ENCODE measurements around the gene ADGRF4. TPM values are rescaled to one million over a fixed set of nuclear protein-coding genes. Genes with fewer than 3 reads are reported as not detected.

Gene ADGRF4
- total RNA-seq, 1 experiment from 2014 or later, result 0.10 TPM

GRCh38 chr6:47665112-47665511 is 33.3 kb upstream of the ADGRF4 start:
- Histone ChIP-seq H3K27ac (ENCODE audit: low read length) (no peak overlapping the region), H3K4me1 (ENCODE audit: control insufficient read depth, insufficient read depth, low read length) (no peaks in the 10 kb centered on the region), H3K9me3 (ENCODE audit: control insufficient read depth, insufficient read depth, low read depth, low read length) (no peaks in the 10 kb centered on the region), H3K36me3 (ENCODE audit: control insufficient read depth, insufficient read depth, low read length) (no peaks in the 10 kb centered on the region), H3K4me3 (ENCODE audit: low read depth in 2 of 2, low read length in 2 of 2) (no peak overlapping the region), H3K27me3 (ENCODE audit: control insufficient read depth, insufficient read depth, low read length) (no peaks in the 10 kb centered on the region)
- ChIA-PET POLR2A (no interaction called here), CTCF (no interaction called here)
- DNase-seq (ENCODE audit: low read depth, low spot score) (no peak), ATAC-seq (no peak)
- BruUV-seq (replicated peaks), result no TSS peak
- TF ChIP-seq TCF7L2 (IDR thresholded peaks at IDR 0.05; ENCODE audit: low read depth, low read length) (no peak), REST (IDR thresholded peaks at IDR 0.05; ENCODE audit: insufficient read depth in 1 of 2, low read depth in 2 of 2, low read length in 1 of 2) (no peak), SIN3A (IDR thresholded peaks at IDR 0.05; ENCODE audit: borderline replicate concordance, insufficient read depth, low read depth, low read length) (no peak), POLR2AphosphoS5 (IDR thresholded peaks at IDR 0.05; ENCODE audit: low read depth, low read length) (no peak)
- TF ChIP-seq, protein P1, sequence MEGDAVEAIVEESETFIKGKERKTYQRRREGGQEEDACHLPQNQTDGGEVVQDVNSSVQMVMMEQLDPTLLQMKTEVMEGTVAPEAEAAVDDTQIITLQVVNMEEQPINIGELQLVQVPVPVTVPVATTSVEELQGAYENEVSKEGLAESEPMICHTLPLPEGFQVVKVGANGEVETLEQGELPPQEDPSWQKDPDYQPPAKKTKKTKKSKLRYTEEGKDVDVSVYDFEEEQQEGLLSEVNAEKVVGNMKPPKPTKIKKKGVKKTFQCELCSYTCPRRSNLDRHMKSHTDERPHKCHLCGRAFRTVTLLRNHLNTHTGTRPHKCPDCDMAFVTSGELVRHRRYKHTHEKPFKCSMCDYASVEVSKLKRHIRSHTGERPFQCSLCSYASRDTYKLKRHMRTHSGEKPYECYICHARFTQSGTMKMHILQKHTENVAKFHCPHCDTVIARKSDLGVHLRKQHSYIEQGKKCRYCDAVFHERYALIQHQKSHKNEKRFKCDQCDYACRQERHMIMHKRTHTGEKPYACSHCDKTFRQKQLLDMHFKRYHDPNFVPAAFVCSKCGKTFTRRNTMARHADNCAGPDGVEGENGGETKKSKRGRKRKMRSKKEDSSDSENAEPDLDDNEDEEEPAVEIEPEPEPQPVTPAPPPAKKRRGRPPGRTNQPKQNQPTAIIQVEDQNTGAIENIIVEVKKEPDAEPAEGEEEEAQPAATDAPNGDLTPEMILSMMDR (IDR thresholded peaks at IDR 0.05), result no peak
- intact Hi-C loops (cut with micrococcal nuclease; ENCODE audit: unreplicated experiment) (no loop called here), in situ Hi-C loops (cut with HindIII; ENCODE audit: low pct_unique_long_range_greater_than_20kb, low sequenced_read_pairs) (no loop called here)

DNA sequence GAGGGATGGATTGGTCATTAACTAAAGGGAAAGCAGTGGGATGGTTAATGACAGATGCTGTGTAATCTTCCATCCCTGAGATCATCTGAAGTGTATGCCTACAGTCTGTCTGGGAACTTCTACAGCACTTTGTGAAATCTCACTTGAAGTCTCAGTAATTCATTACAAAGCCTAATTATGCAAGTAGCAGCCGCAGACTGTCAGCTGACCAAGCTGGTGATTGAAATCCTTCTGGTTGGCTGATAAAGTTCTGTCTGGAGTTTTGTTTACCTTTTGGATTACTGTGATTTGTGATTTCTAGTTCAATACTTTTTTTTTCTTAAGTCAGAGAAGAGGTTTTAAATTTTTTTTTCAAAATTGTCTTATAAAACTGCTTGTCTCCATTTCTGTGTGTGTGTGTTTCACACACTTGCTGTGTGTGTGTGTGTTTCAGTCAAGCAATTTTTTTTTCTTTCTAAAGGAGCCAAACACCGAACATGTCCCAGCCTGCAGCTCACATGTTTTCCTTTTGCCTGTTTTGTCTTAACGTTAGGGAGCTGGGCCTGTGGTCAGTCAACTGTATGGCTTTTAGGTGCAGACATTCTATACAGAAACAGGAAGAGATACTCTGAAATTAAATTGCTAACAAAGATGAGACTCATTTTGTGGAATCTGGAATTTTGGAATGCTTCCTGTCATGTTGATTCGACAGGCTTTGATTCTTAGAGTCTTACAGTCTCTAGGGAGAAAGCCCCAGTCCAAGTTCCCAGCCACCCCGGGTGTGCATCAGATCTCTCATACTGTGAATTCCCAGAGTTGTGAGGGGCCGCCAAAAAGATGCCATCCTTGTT is 28.5 kb upstream of the ADGRF4 start:
- H3K36me3 ChIP-seq (ENCODE audit: control insufficient read depth, insufficient read depth, low read length), result no peaks in the 10 kb centered on the region
- no peak for DNase-seq (ENCODE audit: low read depth, low spot score)
- no peak overlapping the region for H3K27ac ChIP-seq (ENCODE audit: low read length)
- no TSS peak for BruUV-seq (replicated peaks)
- no peaks in the 10 kb centered on the region for H3K9me3 ChIP-seq (ENCODE audit: control insufficient read depth, insufficient read depth, low read depth, low read length)
- no peaks in the 10 kb centered on the region for H3K27me3 ChIP-seq (ENCODE audit: control insufficient read depth, insufficient read depth, low read length)
- ChIA-PET CTCF (no interaction called here), POLR2A (no interaction called here)
- no peak for ATAC-seq
- no peak for TF ChIP-seq TCF7L2 (IDR thresholded peaks at IDR 0.05; ENCODE audit: low read depth, low read length)
- TF ChIP-seq, protein P1 (IDR thresholded peaks at IDR 0.05), result no peak
- no peak for TF ChIP-seq REST (IDR thresholded peaks at IDR 0.05; ENCODE audit: insufficient read depth in 1 of 2, low read depth in 2 of 2, low read length in 1 of 2)
- TF ChIP-seq POLR2AphosphoS5 (IDR thresholded peaks at IDR 0.05; ENCODE audit: low read depth, low read length), result no peak
- no peak for TF ChIP-seq SIN3A (IDR thresholded peaks at IDR 0.05; ENCODE audit: borderline replicate concordance, insufficient read depth, low read depth, low read length)
- in situ Hi-C loops (cut with HindIII; ENCODE audit: low pct_unique_long_range_greater_than_20kb, low sequenced_read_pairs), result no loop called here
- H3K4me3 ChIP-seq (ENCODE audit: low read depth in 2 of 2, low read length in 2 of 2), result no peak overlapping the region
- no peaks in the 10 kb centered on the region for H3K4me1 ChIP-seq (ENCODE audit: control insufficient read depth, insufficient read depth, low read length)
- intact Hi-C loops (cut with micrococcal nuclease; ENCODE audit: unreplicated experiment), result no loop called here
